Sciatic nerve (tissue), 2 donors: ENCODE results near the gene ELOA. TPM values are rescaled to one million over a fixed set of nuclear protein-coding genes. Genes with fewer than 3 reads are reported as not detected.
"Not testable (repeated sequence)": the region's sequence is repeated elsewhere in the genome, so short reads cannot be mapped to it uniquely, and the experiment has no call there.

ENCODE experiments used
- ATAC-seq: fragments of 200-7000 bp; cut with Tn5 transposase; one replicate; pipeline ENCODE4 v1.9.1; 2020; ENCODE audit warnings: mild to moderate bottlenecking, moderate library complexity
- DNase-seq: peaks from one replicate; pipeline ENCODE4 v3.0.0-alpha.2; 2020; ENCODE audit warnings: low spot score
- intact Hi-C: fragments of 100-400 bp; cut with DNase I; formaldehyde crosslinking; loops from one replicate; pipeline ENCODE4 v1.14.2; 2022
- total RNA-seq: library from RNA; stranded (reverse); fragmentation: NEBNext Ultra II Directional; extraction: Animal tissue kit (Norgen Biotek cat#: 25700); gene quantifications from one replicate; pipeline ENCODE4 v1.2.1, GENCODE V29; 2021
- donor health status: DM: no; HTN: no; CAD: no.
- donor health status: DM: no; HTN: no; CAD: no.

ELOA gene
- total RNA-seq, 1 donor from 2014 or later: 28.2 TPM

GRCh38 chr1:23732363-23733224 lies 10.7 kb upstream of the ELOA start:
- ATAC-seq: no peak
- intact Hi-C loops: no loop called here
- DNase-seq: no peak

- ATAC-seq, intact Hi-C loops, DNase-seq: not testable (repeated sequence)
These were observed 10.0 kb upstream of the ELOA start for GRCh38 chr1:23733281-23733680.

- intact Hi-C loops: no loop called here
- DNase-seq (no peak), ATAC-seq (no peak)
These were observed 6.7 kb upstream of the ELOA start for GRCh38 chr1:23736437-23737134.

GRCh38 chr1:23741609-23742008 lies 1.7 kb upstream of the ELOA start:
- ATAC-seq (no peak), DNase-seq (no peak)
- intact Hi-C loops: no loop called here

- DNase-seq (no peak), ATAC-seq (no peak)
- intact Hi-C loops: no loop called here
These were observed 493 bp upstream of the ELOA start for GRCh38 chr1:23742670-23743286.

- intact Hi-C loops: no loop called here
- DNase-seq: no peak
- ATAC-seq: no peak
These were observed 2.2 kb downstream of the ELOA start for GRCh38 chr1:23745515-23745914.

GRCh38 chr1:23748016-23748415 lies 4.7 kb downstream of the ELOA start:
- intact Hi-C loops: no loop called here
- DNase-seq (no peak), ATAC-seq (no peak)

GRCh38 chr1:23751050-23751814 lies 8.0 kb downstream of the ELOA start:
- intact Hi-C loops: no loop called here

GRCh38 chr1:23751815-23752200 lies 8.5 kb downstream of the ELOA start:
- no peak for ATAC-seq
- DNase-seq: no peak
- intact Hi-C loops: no loop called here

More at GRCh38 chr1:23751050-23751814, 8.0 kb downstream of the ELOA start:
- ATAC-seq: peak; percentile 42
- DNase-seq: no peak

- intact Hi-C loops: no loop called here
- ATAC-seq: no peak
- DNase-seq: no peak
These were observed 9.6 kb downstream of the ELOA start for GRCh38 chr1:23752909-23753308.

GRCh38 chr1:23756676-23757075 lies 13.4 kb downstream of the ELOA start:
- intact Hi-C loops: no loop called here
- no peak for DNase-seq
- no peak for ATAC-seq

- intact Hi-C loops: no loop called here
- ATAC-seq: no peak
- DNase-seq: no peak
These were observed 14.5 kb downstream of the ELOA start for GRCh38 chr1:23757812-23758211.

- DNase-seq (no peak), ATAC-seq (peak; percentile 83)
- intact Hi-C loops: no loop called here
These were observed 16.0 kb downstream of the ELOA start for GRCh38 chr1:23759277-23759676.

GRCh38 chr1:23763041-23763577 lies 19.8 kb downstream of the ELOA start:
- DNase-seq (no peak), ATAC-seq (peak; percentile 45)
- intact Hi-C loops: no loop called here

- intact Hi-C loops: no loop called here
- DNase-seq (no peak), ATAC-seq (no peak)
These were observed 25.5 kb downstream of the ELOA start for GRCh38 chr1:23768733-23769132.

- DNase-seq (peak; percentile 94), ATAC-seq (peak; percentile 89)
- intact Hi-C loops: no loop called here
These were observed 29.0 kb downstream of the ELOA start for GRCh38 chr1:23772049-23772853.

- intact Hi-C loops: no loop called here
- no peak for ATAC-seq
- DNase-seq: no peak
These were observed 29.6 kb downstream of the ELOA start for GRCh38 chr1:23772854-23773242.

GRCh38 chr1:23774174-23774880 lies 31.1 kb downstream of the ELOA start:
- DNase-seq: no peak
- intact Hi-C loops: no loop called here
- ATAC-seq: no peak
